HCT116 (cell line): ENCODE measurements around the gene MIER2. TPM values are rescaled to one million over a fixed set of nuclear protein-coding genes. Genes with fewer than 3 reads are reported as not detected.
"Not testable (repeated sequence)": the region's sequence is repeated elsewhere in the genome, so short reads cannot be mapped to it uniquely, and the experiment has no call there.

Experiments
- ATAC-seq: fragments of 200-7000 bp; cut with Tn5 transposase; 2 replicates; pipeline ENCODE4 v1.9.1; 2020; ENCODE audit warnings: mild to moderate bottlenecking, moderate library complexity
- BruUV-seq: library from RNA; stranded (reverse); fragments of 400-500 nt; replicated peaks from 2 replicates; lab custom pipeline; 2021; lab: Mats Ljungman, UMichigan
- CTCF ChIA-PET: fragments of 300-600 bp; sonication (Branson Sonifier 250); formaldehyde crosslinking; loops from one replicate; lab custom pipeline; 2021; ENCODE audit warnings: antibody characterized with exemption; lab: Charles Lee
- POLR2A ChIA-PET: fragments of 300-600, 350-600 bp; sonication (Branson Sonifier 250); formaldehyde crosslinking; loops from one replicate; lab custom pipeline; 2021; ENCODE audit warnings: antibody characterized with exemption; lab: Charles Lee
- RAD21 ChIA-PET, 2 experiments: fragments of 300-600 bp; sonication (Branson Sonifier 250); formaldehyde crosslinking; loops; one replicate each; lab custom pipeline; 2023; ENCODE audit warnings: low total read pairs in 2 of 2; ENCODE audit not compliant: uncharacterized antibody in 2 of 2, unreplicated experiment in 2 of 2, low non-redundant PET in 1 of 2; lab: Charles Lee
- DNase-seq: peaks from one replicate; pipeline ENCODE4 v3.0.0-alpha.2; 2010; ENCODE audit warnings: low read depth, low spot score
- H2AFZ ChIP-seq: fragments of 200-600 bp; shearing (Covaris generic), sonication (generic); 2 replicates; pipeline ENCODE4 v1.6.1; 2017; ENCODE audit warnings: low read depth, mixed run types, mixed read lengths, antibody characterized with exemption, low read length; ENCODE audit not compliant: poor library complexity, severe bottlenecking
- H3K27ac ChIP-seq: 2 replicates; pipeline ENCODE4 v1.5.1; 2012; ENCODE audit warnings: low read depth, low read length
- H3K27me3 ChIP-seq: fragments of 200-600 bp; sonication (generic); 2 replicates; pipeline ENCODE4 v1.6.1; 2016; ENCODE audit warnings: mixed run types, low read length, mixed read lengths; ENCODE audit not compliant: insufficient read depth
- H3K36me3 ChIP-seq, 2 experiments: fragments of 200-500 bp in 1 of 2; fragments of 200-600 bp in 1 of 2; sonication (Bioruptor generic) in 1 of 2; sonication (generic) in 1 of 2; 2 replicates each; pipeline versions ENCODE4 v1.5.1 to v1.6.1; 2014 to 2016; ENCODE audit warnings: low read length in 2 of 2, inconsistent platforms in 1 of 2, mixed read lengths in 1 of 2, mixed run types in 1 of 2; ENCODE audit not compliant: insufficient read depth in 2 of 2, control insufficient read depth in 1 of 2
- H3K4me1 ChIP-seq, 2 experiments: fragments of 200-600 bp in 1 of 2; sonication (generic) in 1 of 2; 2 replicates each; pipeline versions ENCODE4 v1.5.1 to v1.6.1; 2012 to 2017; ENCODE audit warnings: low read length in 2 of 2, inconsistent platforms in 1 of 2, mild to moderate bottlenecking in 1 of 2, mixed read lengths in 1 of 2, mixed run types in 1 of 2, moderate library complexity in 1 of 2; ENCODE audit not compliant: insufficient read depth in 2 of 2, control insufficient read depth in 1 of 2
- H3K4me2 ChIP-seq: fragments of 200-600 bp; sonication (generic); 2 replicates; pipeline ENCODE4 v1.6.1; 2017; ENCODE audit warnings: mixed run types, low read length, mixed read lengths
- H3K4me3 ChIP-seq, 2 experiments: fragments of 200-600 bp in 1 of 2; sonication (generic) in 1 of 2; replicated peaks in 1 of 2; 2 replicates each; pipeline ENCODE4 v1.5.1; 2011 to 2016; ENCODE audit warnings: low read length in 2 of 2, control low read depth in 1 of 2, low read depth in 1 of 2, mild to moderate bottlenecking in 1 of 2, mixed read lengths in 1 of 2, mixed run types in 1 of 2
- H3K79me2 ChIP-seq: fragments of 200-600 bp; sonication (generic); 2 replicates; pipeline ENCODE4 v1.6.1; 2017; ENCODE audit warnings: mild to moderate bottlenecking, mixed run types, low read length, moderate library complexity, mixed read lengths; ENCODE audit not compliant: insufficient read depth
- H3K9ac ChIP-seq: fragments of 200-600 bp; sonication (generic); 2 replicates; pipeline ENCODE4 v1.6.1; 2016; ENCODE audit warnings: low read length, mixed read lengths
- H3K9me2 ChIP-seq: fragments of 200-600 bp; sonication (generic), shearing (Covaris generic); 2 replicates; pipeline ENCODE4 v1.6.1; 2017; ENCODE audit warnings: mixed run types, mild to moderate bottlenecking, moderate library complexity; ENCODE audit not compliant: insufficient read depth
- H3K9me3 ChIP-seq, 2 experiments: fragments of 200-500 bp in 1 of 2; fragments of 200-600 bp in 1 of 2; sonication (Bioruptor generic) in 1 of 2; sonication (generic) in 1 of 2; 2 replicates each; pipeline ENCODE4 v1.6.1; 2014 to 2017; ENCODE audit warnings: low read length in 2 of 2, mixed read lengths in 2 of 2, inconsistent platforms in 1 of 2, low read depth in 1 of 2, mild to moderate bottlenecking in 1 of 2, mixed run types in 1 of 2, moderate library complexity in 1 of 2; ENCODE audit not compliant: control insufficient read depth in 1 of 2, insufficient read depth in 1 of 2
- H4K20me1 ChIP-seq: fragments of 200-600 bp; sonication (generic), shearing (Covaris generic); 2 replicates; pipeline ENCODE4 v1.6.1; 2017; ENCODE audit warnings: mixed run types, mild to moderate bottlenecking, moderate library complexity; ENCODE audit not compliant: insufficient read depth
- CEBPB ChIP-seq: IDR thresholded peaks from 2 replicates; pipeline ENCODE4 v1.6.1; 2012; ENCODE audit warnings: low read depth
- CTCF ChIP-seq, 3 experiments: fragments of 200-600 bp in 1 of 3; sonication (generic) in 1 of 3; IDR thresholded peaks in 2 of 3; conservative IDR thresholded peaks in 1 of 3; 2 replicates each; pipeline ENCODE4 v1.5.1; 2012 to 2017; ENCODE audit warnings: low read depth in 2 of 3, low read length in 2 of 3, antibody characterized with exemption in 1 of 3, borderline replicate concordance in 1 of 3, control low read depth in 1 of 3, mild to moderate bottlenecking in 1 of 3, mixed read lengths in 1 of 3, mixed run types in 1 of 3, moderate library complexity in 1 of 3; ENCODE audit not compliant: insufficient read depth in 1 of 3
- ELF1 ChIP-seq: IDR thresholded peaks from 2 replicates; pipeline ENCODE4 v1.6.1; 2012; ENCODE audit warnings: low read depth, borderline replicate concordance
- EZH2phosphoT487 ChIP-seq: fragments of 200-600 bp; IDR thresholded peaks from 2 replicates; pipeline ENCODE4 v1.6.1; 2018; ENCODE audit warnings: antibody characterized with exemption, borderline replicate concordance
- JUND ChIP-seq: IDR thresholded peaks from 2 replicates; pipeline ENCODE4 v1.6.1; 2012
- REST ChIP-seq: IDR thresholded peaks from 2 replicates; pipeline ENCODE4 v1.6.1; 2012; ENCODE audit warnings: low read depth
- SIN3A ChIP-seq: IDR thresholded peaks from 2 replicates; pipeline ENCODE4 v1.6.1; 2012; ENCODE audit warnings: low read depth
- SP1 ChIP-seq: IDR thresholded peaks from 2 replicates; pipeline ENCODE4 v1.6.1; 2012; ENCODE audit warnings: low read depth
- YY1 ChIP-seq: IDR thresholded peaks from 2 replicates; pipeline ENCODE4 v1.6.1; 2011; ENCODE audit warnings: low read length, low read depth, moderate library complexity, mild to moderate bottlenecking; ENCODE audit not compliant: insufficient replicate concordance; ENCODE audit errors: extremely low read depth
- ZNF274 ChIP-seq: fragments of 200-500 bp; sonication (Bioruptor generic); IDR thresholded peaks from 2 replicates; pipeline ENCODE4 v1.6.1; 2014; ENCODE audit warnings: mild to moderate bottlenecking, low read depth, low read length, inconsistent platforms
- intact Hi-C: fragments of 100-400 bp; cut with micrococcal nuclease; formaldehyde crosslinking; loops from 2 replicates; pipeline ENCODE4 v1.10.0; 2022
- total RNA-seq: library from RNA; stranded (reverse); gene quantifications from one replicate; pipeline ENCODE4 v1.2.1, GENCODE V29; 2021; ENCODE audit not compliant: unreplicated experiment

The MIER2 gene
- total RNA-seq, 1 experiment from 2014 or later, result 41.5 TPM

GRCh38 chr19:271856-272255, 72.7 kb downstream of the MIER2 start:
- DNase-seq (no peak), ATAC-seq (no peak)
- POLR2A ChIA-PET, result no interaction called here
- Histone ChIP-seq H3K9ac (no peak overlapping the region), H3K4me2 (no peak overlapping the region), H2AFZ (no peak overlapping the region), H3K27ac (no peak overlapping the region), H3K9me2 (no peaks in the 10 kb centered on the region), H3K27me3 (no peaks in the 10 kb centered on the region), H3K9me3 (no peaks in the 10 kb centered on the region), H3K79me2 (no peaks in the 10 kb centered on the region), H4K20me1 (no peaks in the 10 kb centered on the region), H3K4me1 (peaks cover 0 to 6% of the 10 kb centered on the region in 2 experiments; a peak in 1 of 4 replicates), H3K36me3 (no peaks in the 10 kb centered on the region), H3K4me3 (no peak overlapping the region)
- TF ChIP-seq EZH2phosphoT487 (no peak), CTCF (IDR thresholded peaks at IDR 0.05 in 2 of 3, conservative IDR thresholded peaks at IDR 0.05 in 1 of 3; ENCODE audit: borderline replicate concordance in 1 of 3, insufficient read depth in 1 of 3, low read depth in 2 of 3, low read length in 2 of 3) (no peak), SIN3A (no peak), YY1 (no peak), REST (no peak), CEBPB (no peak), SP1 (no peak), ELF1 (no peak), JUND (no peak), ZNF274 (no peak)
- CTCF ChIA-PET, result no interaction called here
- RAD21 ChIA-PET, result no interaction called here
- intact Hi-C loops, result no loop called here
- no TSS peak for BruUV-seq

- H3K79me2 ChIP-seq, H3K27me3 ChIP-seq, POLR2A ChIA-PET, H3K4me3 ChIP-seq, intact Hi-C loops, H2AFZ ChIP-seq, CTCF ChIA-PET, BruUV-seq, H3K9me2 ChIP-seq, H3K36me3 ChIP-seq, H3K9me3 ChIP-seq, RAD21 ChIA-PET, ATAC-seq, H3K4me2 ChIP-seq, H3K27ac ChIP-seq, DNase-seq, H4K20me1 ChIP-seq, H3K9ac ChIP-seq: not testable (repeated sequence)
- peaks cover 2 to 12% of the 10 kb centered on the region in 2 experiments; a peak in 1 of 4 replicates for H3K4me1 ChIP-seq
Observed at GRCh38 chr19:270766-271318, 73.8 kb downstream of the MIER2 start.
